AG09309 (cell line): Measurements from ENCODE around the gene ZNF622.
"Not testable (repeated sequence)": the region's sequence is repeated elsewhere in the genome, so short reads cannot be mapped to it uniquely, and the experiment has no call there.

Source experiments
- DNase-seq: peaks from one replicate; pipeline ENCODE4 v3.0.0-alpha.2; 2010; ENCODE audit warnings: low read depth
- H3K4me3 ChIP-seq: 2 replicates; pipeline ENCODE4 v1.5.1; 2011; ENCODE audit warnings: mild to moderate bottlenecking, low read depth, low read length, moderate library complexity; ENCODE audit not compliant: control insufficient read depth
- TF ChIP-seq, protein P1 (sequence below): IDR thresholded peaks from 2 replicates; pipeline ENCODE4 v1.5.1; 2011; ENCODE audit warnings: mild to moderate bottlenecking, low read depth, low read length, inconsistent platforms; ENCODE audit not compliant: insufficient read depth, control insufficient read depth; ENCODE audit errors: missing control alignments

ZNF622 gene

DNA sequence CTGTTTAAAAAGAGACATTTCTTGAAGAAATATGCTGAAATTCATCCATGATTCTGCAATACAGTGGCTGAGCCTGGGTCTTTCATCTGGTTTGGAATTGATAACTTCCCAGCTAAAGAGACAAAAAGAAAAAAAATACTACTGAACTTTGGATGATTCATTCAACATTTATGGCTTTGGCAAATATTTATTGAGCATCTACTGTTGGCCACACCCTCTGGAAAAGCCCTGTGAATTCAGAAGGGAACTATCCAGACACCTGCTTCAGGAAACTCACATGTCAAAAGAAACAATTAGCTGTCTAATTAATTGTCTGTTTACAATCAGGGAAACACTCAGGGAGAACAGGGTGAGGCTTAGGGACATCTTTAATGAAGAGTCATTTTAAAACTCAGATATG is 17.8 kb upstream of the ZNF622 start:
- TF ChIP-seq, protein P1, sequence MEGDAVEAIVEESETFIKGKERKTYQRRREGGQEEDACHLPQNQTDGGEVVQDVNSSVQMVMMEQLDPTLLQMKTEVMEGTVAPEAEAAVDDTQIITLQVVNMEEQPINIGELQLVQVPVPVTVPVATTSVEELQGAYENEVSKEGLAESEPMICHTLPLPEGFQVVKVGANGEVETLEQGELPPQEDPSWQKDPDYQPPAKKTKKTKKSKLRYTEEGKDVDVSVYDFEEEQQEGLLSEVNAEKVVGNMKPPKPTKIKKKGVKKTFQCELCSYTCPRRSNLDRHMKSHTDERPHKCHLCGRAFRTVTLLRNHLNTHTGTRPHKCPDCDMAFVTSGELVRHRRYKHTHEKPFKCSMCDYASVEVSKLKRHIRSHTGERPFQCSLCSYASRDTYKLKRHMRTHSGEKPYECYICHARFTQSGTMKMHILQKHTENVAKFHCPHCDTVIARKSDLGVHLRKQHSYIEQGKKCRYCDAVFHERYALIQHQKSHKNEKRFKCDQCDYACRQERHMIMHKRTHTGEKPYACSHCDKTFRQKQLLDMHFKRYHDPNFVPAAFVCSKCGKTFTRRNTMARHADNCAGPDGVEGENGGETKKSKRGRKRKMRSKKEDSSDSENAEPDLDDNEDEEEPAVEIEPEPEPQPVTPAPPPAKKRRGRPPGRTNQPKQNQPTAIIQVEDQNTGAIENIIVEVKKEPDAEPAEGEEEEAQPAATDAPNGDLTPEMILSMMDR, result no peak
- DNase-seq, result no peak
- H3K4me3 ChIP-seq, result no peak overlapping the region

DNA sequence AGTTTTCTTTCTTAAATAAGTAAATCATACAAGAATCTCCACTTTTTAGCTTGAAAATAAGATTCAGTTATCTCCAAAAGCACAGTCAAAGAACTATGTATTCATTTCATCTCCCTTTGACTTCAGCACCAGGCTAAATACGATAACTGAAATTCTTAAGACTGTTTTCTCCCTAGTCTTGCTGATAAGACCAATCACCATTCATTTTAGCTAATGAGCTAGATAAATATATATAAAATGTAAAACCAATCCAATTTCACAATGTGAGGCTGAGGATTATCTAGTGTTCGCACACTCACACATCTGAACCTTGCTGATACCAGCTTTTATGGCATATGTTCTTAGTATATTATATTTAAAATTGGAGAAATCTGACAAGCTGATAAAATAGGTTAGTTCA is 17.3 kb upstream of the ZNF622 start:
- TF ChIP-seq, protein P1, result no peak
- H3K4me3 ChIP-seq, result no peak overlapping the region
- no peak for DNase-seq

DNA sequence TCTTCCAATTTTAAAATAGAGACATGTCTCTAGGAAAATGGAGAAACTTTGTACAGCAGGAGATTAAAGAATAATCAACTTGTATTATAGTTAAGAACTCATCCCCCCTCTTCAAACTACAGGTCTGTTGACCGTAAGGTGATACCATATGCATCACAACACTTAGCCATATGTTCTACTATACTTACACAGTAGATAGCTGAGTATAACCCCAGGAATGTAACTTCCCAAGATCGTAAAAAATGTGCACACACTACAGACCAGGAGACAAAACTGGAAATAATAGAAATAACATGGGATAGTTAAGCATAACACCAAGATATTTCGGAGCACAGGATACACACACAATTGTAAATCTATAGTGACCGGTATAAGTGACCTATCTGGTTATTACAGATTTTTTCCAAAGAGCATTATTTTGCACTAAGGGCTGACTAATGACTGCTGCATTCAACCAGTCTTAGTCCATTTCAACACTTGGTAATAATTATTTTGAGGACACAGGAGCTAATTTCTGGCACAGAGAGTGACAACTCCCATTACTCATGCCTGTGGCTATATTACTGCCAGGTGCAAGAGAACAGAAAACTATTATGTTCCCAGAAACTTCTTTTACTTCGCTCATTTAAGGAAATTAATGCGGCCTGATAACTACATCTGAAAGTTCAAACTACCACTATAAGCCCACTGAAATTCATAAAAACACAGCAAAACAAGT is 15.4 kb upstream of the ZNF622 start:
- no peak overlapping the region for H3K4me3 ChIP-seq
- TF ChIP-seq, protein P1, result no peak
- DNase-seq, result no peak

DNA sequence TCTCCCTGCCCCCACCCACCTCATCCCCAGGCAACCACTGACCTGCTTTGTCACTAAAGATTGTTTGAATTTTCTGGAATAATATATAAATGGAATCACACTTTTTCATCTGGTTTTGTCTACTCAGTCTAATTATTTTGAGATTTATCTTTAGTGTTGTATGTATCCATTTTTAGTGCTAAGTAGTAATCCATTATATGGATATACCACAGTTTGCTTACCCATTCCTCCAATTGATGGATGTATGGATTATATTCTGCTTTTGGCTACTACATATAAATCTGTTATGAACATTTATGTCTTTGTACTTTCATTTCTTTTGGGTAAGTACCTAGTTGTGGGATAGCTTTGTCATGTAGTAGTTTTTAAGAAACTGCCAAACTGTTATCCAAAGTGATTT is 14.5 kb upstream of the ZNF622 start:
- H3K4me3 ChIP-seq, result no peak overlapping the region
- TF ChIP-seq, protein P1, result no peak
- no peak for DNase-seq

DNA sequence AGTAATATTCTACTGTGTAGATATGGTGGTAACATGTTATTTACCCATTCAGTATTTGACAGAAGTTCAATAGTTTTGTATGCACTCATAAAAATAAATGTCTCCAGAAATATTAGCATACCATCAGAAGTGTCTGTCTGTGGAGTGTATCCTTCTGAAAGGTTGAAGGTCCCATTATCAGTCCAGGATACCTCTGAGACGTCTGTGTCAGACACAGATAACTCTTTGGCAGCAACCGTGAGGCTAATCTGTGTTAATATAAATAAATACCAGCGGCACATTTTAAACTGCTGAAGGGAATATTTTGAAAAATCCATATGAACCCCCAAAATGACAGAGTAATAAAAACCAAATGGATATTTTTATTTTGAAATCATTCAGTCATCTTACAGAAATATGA is 11.9 kb upstream of the ZNF622 start:
- H3K4me3 ChIP-seq, result no peak overlapping the region
- DNase-seq, result no peak
- TF ChIP-seq, protein P1, result no peak

DNA sequence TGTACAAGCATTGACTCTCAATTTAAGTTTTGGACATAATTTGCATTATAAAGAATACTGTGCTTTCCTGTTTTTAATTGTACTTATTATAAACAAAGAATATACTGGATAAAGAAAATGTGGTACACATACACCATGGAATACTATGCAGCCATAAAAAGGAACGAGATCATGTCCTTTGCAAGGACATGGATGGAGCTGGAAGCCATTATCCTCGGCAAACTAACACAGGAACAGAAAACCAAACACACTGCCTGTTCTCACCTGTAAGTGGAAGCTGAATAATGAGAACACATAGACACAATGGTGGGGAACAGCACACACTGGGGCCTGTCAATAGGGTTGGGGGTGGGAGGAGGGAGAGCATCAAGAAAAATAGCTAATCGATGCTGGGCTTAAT is 10.8 kb upstream of the ZNF622 start:
- not testable (repeated sequence) for DNase-seq, H3K4me3 ChIP-seq

DNA sequence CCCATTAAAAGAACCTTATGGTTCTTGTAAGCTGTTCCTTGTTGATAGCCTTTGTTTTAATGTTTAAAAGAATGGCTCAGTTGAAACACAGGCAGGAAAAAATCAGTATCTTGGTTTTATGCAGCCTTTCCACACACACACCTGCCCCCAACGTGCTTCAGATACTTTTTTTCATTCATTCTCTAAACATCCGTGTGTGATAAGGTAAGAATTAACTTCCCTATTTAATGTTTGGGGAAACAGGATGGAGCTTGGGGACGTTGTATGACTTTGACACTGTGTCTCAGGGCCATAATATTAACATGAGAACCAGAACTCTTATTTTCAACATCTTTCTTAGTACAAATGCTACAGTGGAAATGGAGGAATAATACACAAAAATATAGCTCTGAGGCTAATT is 5.8 kb upstream of the ZNF622 start:
- DNase-seq, result no peak
- TF ChIP-seq, protein P1, result no peak

More for the DNA sequence above, 5.8 kb upstream of the ZNF622 start:
- H3K4me3 ChIP-seq, result no peak overlapping the region
